Measurements from ENCODE around the gene NCAM2. TPM values are rescaled to one million over a fixed set of nuclear protein-coding genes. Genes with fewer than 3 reads are reported as not detected.

Gene NCAM2
- total and polyA plus RNA-seq, 2 of the 4 experiments (the other 2 are of a cell fraction), result 2.7 to 5.0 TPM

- Histone ChIP-seq H3K56ac (ENCODE audit: extremely low read depth, insufficient read depth, low read length) (no peak overlapping the region), H3K9me1 (ENCODE audit: insufficient read depth, low read length) (no peaks in the 10 kb centered on the region), H2AK5ac (ENCODE audit: low read depth, low read length) (no peak overlapping the region), H2BK15ac (ENCODE audit: low read depth, low read length) (no peak overlapping the region), H3K23ac (ENCODE audit: low read depth, low read length) (no peak overlapping the region), H4K5ac (ENCODE audit: low read depth, low read length) (no peak overlapping the region), H3K4ac (ENCODE audit: low read depth, low read length) (no peak overlapping the region), H2BK120ac (ENCODE audit: low read depth, low read length) (no peak overlapping the region), H3K27me3 (ENCODE audit: control insufficient read depth, insufficient read depth, low read length) (no peaks in the 10 kb centered on the region), H3K4me3 (ENCODE audit: insufficient read depth, low read depth, low read length) (no peak overlapping the region), H3K36me3 (ENCODE audit: control insufficient read depth, insufficient read depth, low read length) (no peaks in the 10 kb centered on the region), H3K4me2 (ENCODE audit: low read depth, low read length) (no peak overlapping the region), H4K91ac (ENCODE audit: insufficient read depth, low read depth, low read length) (no peak overlapping the region), H3K9ac (ENCODE audit: low read depth, low read length) (no peak overlapping the region), H3K18ac (ENCODE audit: low read depth, low read length) (no peak overlapping the region), H4K20me1 (ENCODE audit: insufficient read depth, low read length) (no peaks in the 10 kb centered on the region), H3K4me1 (ENCODE audit: control insufficient read depth, insufficient read depth, low read length) (no peaks in the 10 kb centered on the region), H2BK20ac (ENCODE audit: low read depth, low read length) (no peak overlapping the region), H4K8ac (ENCODE audit: low read depth in 2 of 2, low read length in 2 of 2) (no peak overlapping the region), H3K27ac (ENCODE audit: insufficient read depth, low read length) (no peak overlapping the region), H2AFZ (replicated peaks; ENCODE audit: low read length, poor library complexity) (no peak overlapping the region), H3K14ac (replicated peaks; ENCODE audit: low read depth, low read length) (no peak overlapping the region), H3K79me1 (ENCODE audit: low read depth in 1 of 2, low read length in 2 of 2) (no peaks in the 10 kb centered on the region), H3K9me3 (ENCODE audit: control insufficient read depth, insufficient read depth, low read length) (no peaks in the 10 kb centered on the region), H2AK9ac (replicated peaks; ENCODE audit: low read depth, low read length, poor library complexity) (no peak overlapping the region), H2BK5ac (ENCODE audit: low read depth, low read length, poor library complexity, severe bottlenecking) (no peak overlapping the region)
- in situ Hi-C loops (cut with MboI; ENCODE audit: low sequenced_read_pairs) (no loop called here), dilution Hi-C loops (cut with HindIII; ENCODE audit: low sequenced_read_pairs, unreplicated experiment) (no loop called here), intact Hi-C loops (cut with micrococcal nuclease) (no loop called here)
- DNase-seq (no peak), ATAC-seq (ENCODE audit: low read depth) (no peak)
- ChIA-PET CTCF (no interaction called here), POLR2A (ENCODE audit: unreplicated experiment) (no interaction called here)
- TF ChIP-seq SMC3 (IDR thresholded peaks at IDR 0.05; ENCODE audit: low read depth, low read length) (no peak), CEBPB (IDR thresholded peaks at IDR 0.05; ENCODE audit: low read depth, low read length) (no peak), POLR2A (IDR thresholded peaks at IDR 0.05; ENCODE audit: low read depth, low read length) (no peak), MAZ (IDR thresholded peaks at IDR 0.05; ENCODE audit: borderline replicate concordance, low read depth, low read length) (no peak), MXI1 (IDR thresholded peaks at IDR 0.05; ENCODE audit: borderline replicate concordance, low read depth, low read length) (no peak), RFX5 (IDR thresholded peaks at IDR 0.05; ENCODE audit: low read depth, low read length) (no peak), RAD21 (IDR thresholded peaks at IDR 0.05; ENCODE audit: low read length) (no peak), ELK1 (IDR thresholded peaks at IDR 0.05; ENCODE audit: borderline replicate concordance, low read depth, low read length) (no peak), BHLHE40 (IDR thresholded peaks at IDR 0.05; ENCODE audit: low read depth, low read length) (no peak), NFE2L2 (IDR thresholded peaks at IDR 0.05; ENCODE audit: low read depth, low read length) (no peak), CHD1 (IDR thresholded peaks at IDR 0.05; ENCODE audit: low read depth, low read length) (no peak), FOS (IDR thresholded peaks at IDR 0.05; ENCODE audit: low read depth, low read length) (no peak), CTCF (conservative IDR thresholded peaks at IDR 0.05; ENCODE audit: low read depth, low read length) (no peak), USF2 (IDR thresholded peaks at IDR 0.05; ENCODE audit: low read depth, low read length) (no peak), MAFK (IDR thresholded peaks at IDR 0.05; ENCODE audit: low read depth, low read length) (no peak), RCOR1 (IDR thresholded peaks at IDR 0.05; ENCODE audit: insufficient replicate concordance, low read length) (no peak)
- WGBS, 2 experiments (ENCODE audit: extremely low coverage in 2 of 2, insufficient read length in 1 of 2), result no CpG with 5 or more reads among the region's 2 CpGs
- BruUV-seq (replicated peaks), result no TSS peak
These were observed 217.8 kb downstream of the NCAM2 start for GRCh38 chr21:21216047-21216446.
